GM23248 (cell line): ENCODE data around the gene ABHD17A.

Source experiments
- EZH2 ChIP-seq: fragments of 200-600 bp; sonication (generic); IDR thresholded peaks from 2 replicates; pipeline ENCODE4 v1.6.1; 2018; ENCODE audit warnings: antibody characterized with exemption, mild to moderate bottlenecking; ENCODE audit not compliant: insufficient read depth, poor library complexity, severe bottlenecking
- EZH2phosphoT487 ChIP-seq: fragments of 200-600 bp; sonication (generic); IDR thresholded peaks from 2 replicates; pipeline ENCODE4 v1.6.1; 2018; ENCODE audit warnings: antibody characterized with exemption, moderate library complexity, mild to moderate bottlenecking, low read depth; ENCODE audit not compliant: insufficient read depth

DNA sequence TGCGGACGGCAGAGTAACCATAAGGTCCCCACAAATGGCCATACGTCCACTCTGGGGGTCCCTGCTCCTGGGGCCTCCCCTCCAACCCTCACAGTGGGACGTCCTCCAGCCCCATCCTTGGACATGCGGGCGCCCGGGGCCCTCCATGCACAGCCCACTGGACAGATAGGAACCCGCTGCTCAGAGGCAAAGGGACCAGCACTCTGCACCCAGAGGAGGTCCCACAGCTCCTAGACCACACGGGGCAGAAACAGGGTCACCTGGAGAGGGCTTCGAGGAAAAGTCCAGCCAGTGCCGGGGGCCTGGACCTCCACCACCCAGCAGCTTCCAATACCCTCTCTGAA, 48.1 kb downstream of the ABHD17A start:
- TF ChIP-seq EZH2: no peak
- TF ChIP-seq EZH2phosphoT487: no peak
